ENCODE results near the gene ZNF423.

DNA sequence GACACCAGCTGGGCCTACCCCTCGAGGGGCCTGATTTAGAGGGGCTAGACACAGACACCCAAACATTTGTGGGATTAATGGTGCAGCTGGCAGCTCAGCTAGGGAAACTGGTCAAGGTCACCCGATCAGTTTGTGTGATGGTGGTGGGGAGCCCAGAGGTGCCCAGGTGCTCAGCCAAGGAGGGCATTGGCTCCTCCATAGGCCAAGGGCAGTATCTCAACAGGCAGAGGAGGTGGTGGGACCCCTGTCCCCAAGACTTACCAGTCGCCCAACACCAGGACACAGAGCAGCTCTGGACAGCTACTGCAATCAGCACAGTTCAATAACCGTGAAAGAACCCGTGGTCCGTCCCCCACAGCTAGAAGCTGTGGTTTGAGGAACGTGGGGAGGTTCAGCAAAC is 361.4 kb downstream of the ZNF423 start:
- TF ChIP-seq, protein P1, sequence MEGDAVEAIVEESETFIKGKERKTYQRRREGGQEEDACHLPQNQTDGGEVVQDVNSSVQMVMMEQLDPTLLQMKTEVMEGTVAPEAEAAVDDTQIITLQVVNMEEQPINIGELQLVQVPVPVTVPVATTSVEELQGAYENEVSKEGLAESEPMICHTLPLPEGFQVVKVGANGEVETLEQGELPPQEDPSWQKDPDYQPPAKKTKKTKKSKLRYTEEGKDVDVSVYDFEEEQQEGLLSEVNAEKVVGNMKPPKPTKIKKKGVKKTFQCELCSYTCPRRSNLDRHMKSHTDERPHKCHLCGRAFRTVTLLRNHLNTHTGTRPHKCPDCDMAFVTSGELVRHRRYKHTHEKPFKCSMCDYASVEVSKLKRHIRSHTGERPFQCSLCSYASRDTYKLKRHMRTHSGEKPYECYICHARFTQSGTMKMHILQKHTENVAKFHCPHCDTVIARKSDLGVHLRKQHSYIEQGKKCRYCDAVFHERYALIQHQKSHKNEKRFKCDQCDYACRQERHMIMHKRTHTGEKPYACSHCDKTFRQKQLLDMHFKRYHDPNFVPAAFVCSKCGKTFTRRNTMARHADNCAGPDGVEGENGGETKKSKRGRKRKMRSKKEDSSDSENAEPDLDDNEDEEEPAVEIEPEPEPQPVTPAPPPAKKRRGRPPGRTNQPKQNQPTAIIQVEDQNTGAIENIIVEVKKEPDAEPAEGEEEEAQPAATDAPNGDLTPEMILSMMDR (IDR thresholded peaks at IDR 0.05), result no peak
- TF ChIP-seq POLR2A (IDR thresholded peaks at IDR 0.05), result no peak

Data from right lobe of liver (tissue), 4 donors.